Cardiac septum (tissue), 1 donor: ENCODE measurements around the gene KRTAP10-6. TPM values are rescaled to one million over a fixed set of nuclear protein-coding genes. Genes with fewer than 3 reads are reported as not detected.
"Not testable (repeated sequence)": the region's sequence is repeated elsewhere in the genome, so short reads cannot be mapped to it uniquely, and the experiment has no call there.

ENCODE experiments used
- DNase-seq: peaks from one replicate; pipeline ENCODE4 v3.0.0-alpha.2; 2020; ENCODE audit warnings: low spot score
- intact Hi-C: fragments of 100-400 bp; cut with DNase I; formaldehyde crosslinking; loops from one replicate; pipeline ENCODE4 v1.14.0; 2022
- long read RNA-seq: library from polyadenylated mRNA; unstranded; transcript quantifications from one replicate; pipeline ENCODE4 v2.0.0, GENCODE V29; 2021
- total RNA-seq: library from RNA; stranded (reverse); fragmentation: NEBNext Ultra II Directional; extraction: Animal tissue kit (Norgen Biotek cat#: 25700); gene quantifications from one replicate; pipeline ENCODE4 v1.2.1, GENCODE V29; 2021
- donor health status: DM: no; HTN: no; CAD: no.

KRTAP10-6 gene
- not detected for total RNA-seq
- long read RNA-seq = 0 reads

GRCh38 chr21:44592446-44593311 is at the start of gene KRTAP10-6:
KRTAP10-6 (minus strand) TSS chr21:44592505; CDS start chr21:44592484, 21 bp downstream.
- intact Hi-C loops = no loop called here
- DNase-seq = no peak

GRCh38 chr21:44640761-44641160 is 48.5 kb upstream of the KRTAP10-6 start:
- DNase-seq = no peak
- intact Hi-C loops = loop anchor here (10.0 kb wide), 1 partner anchor 144 kb away; no protein-coding TSS in a partner anchor

GRCh38 chr21:44639331-44639655 is 47.0 kb upstream of the KRTAP10-6 start:
- DNase-seq = no peak
- intact Hi-C loops = no loop called here

GRCh38 chr21:44638506-44639330 is 46.4 kb upstream of the KRTAP10-6 start:
- intact Hi-C loops = not testable (repeated sequence)

DNA sequence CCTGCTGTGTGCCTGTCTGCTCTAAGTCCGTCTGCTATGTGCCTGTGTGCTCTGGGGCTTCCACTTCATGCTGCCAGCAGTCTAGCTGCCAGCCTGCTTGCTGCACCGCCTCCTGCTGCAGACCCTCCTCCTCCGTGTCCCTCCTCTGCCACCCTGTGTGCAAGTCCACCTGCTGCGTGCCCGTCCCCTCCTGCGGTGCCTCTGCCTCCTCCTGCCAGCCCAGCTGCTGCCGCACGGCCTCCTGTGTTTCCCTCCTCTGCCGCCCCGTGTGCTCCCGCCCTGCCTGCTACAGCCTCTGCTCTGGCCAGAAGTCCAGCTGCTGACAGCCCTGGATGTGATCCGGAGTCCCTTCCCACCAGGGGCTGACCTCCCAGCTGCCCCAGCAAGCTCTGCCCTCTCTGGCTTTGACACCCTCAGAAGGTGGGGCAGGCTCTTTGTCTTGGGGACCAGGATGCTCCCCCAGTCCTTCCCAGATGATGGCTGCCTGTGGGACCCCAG is 45.6 kb upstream of the KRTAP10-6 start:
- intact Hi-C loops, DNase-seq: not testable (repeated sequence)

More at GRCh38 chr21:44638506-44639330, 46.4 kb upstream of the KRTAP10-6 start:
- not testable (repeated sequence) for DNase-seq

- intact Hi-C loops = no loop called here
- DNase-seq = no peak
Observed at GRCh38 chr21:44637018-44637850, 44.9 kb upstream of the KRTAP10-6 start, which contains the start of gene KRTAP10-10. KRTAP10-10 (plus strand) TSS chr21:44637356; CDS start chr21:44637418, 62 bp downstream.

GRCh38 chr21:44636209-44637017 is 44.1 kb upstream of the KRTAP10-6 start:
- intact Hi-C loops = no loop called here
- DNase-seq = no peak

DNA sequence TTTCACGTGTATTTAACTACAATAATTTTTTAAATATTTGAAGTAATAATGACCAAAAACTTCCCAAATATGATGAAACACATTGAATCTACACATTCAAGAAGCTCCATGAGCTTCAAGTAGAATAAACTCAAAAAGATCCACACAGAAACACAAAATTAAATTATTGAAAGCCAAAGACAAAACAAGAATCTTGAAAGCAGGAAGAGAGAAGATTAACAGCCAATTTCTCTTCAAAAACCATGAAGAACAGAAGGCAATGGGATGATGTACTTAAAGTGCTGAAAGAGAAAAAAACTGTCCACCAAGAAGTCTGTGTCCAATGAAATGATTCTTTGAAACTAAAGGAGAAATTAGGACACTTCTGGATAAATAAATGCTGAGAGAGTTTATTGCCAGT is 39.8 kb upstream of the KRTAP10-6 start:
- intact Hi-C loops = no loop called here

DNA sequence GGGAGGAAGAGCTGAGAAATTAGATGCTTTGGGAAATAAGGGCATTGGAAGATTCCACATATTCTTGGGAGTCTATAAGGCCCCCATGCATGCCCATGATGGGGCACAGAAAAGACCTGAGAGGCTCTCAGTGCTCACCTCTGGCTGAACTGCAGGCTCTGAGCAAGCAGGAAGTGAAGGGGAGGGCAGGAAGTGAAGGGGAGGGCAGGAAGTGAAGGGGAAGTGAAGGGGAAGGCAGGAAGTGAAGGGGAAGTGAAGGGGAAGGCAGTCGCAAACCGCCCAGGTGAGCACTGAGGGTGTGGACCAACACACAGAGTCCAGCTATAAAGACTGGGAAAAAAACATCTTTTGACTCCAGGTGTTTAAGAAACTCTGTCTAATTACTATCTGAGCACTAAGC is 38.1 kb upstream of the KRTAP10-6 start:
- DNase-seq = no peak
- intact Hi-C loops = no loop called here

More for the DNA sequence above, 39.8 kb upstream of the KRTAP10-6 start:
- no peak for DNase-seq

DNA sequence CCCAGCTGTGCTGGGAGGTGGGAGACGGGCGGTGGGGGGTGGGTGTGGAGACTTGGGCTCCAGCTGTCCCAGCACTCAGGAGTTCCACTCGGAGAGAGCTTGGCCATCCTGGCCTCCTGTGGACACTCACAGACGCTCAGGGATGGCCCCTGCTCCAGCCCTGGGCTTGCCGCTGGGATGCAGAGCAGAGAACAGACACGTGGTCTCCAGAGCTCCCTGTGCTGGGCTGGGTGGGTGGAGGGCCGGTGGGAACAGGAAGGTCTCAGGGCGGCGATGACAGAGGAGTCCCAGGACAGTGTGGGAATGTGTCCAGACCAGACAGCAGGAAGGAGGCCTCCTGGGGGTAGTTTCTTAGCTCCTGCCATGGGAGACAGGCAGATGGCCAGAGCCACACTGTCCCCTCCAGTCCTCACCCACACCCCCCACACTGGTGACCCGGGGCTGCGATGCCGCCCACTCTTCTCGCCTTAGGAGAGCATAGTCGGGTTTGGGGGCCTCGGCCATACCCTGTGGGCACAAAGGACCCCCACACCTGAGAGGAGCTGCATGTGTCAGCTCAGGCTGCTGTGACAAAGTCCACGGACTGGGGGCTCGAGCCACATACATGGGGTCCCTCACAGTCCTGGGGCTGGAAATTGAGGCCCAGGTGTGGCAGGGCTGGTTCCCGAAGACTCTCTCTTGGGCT is 36.5 kb upstream of the KRTAP10-6 start:
- intact Hi-C loops = no loop called here
- DNase-seq = no peak

GRCh38 chr21:44627831-44628233 is 35.5 kb upstream of the KRTAP10-6 start:
- intact Hi-C loops, DNase-seq: not testable (repeated sequence)

DNA sequence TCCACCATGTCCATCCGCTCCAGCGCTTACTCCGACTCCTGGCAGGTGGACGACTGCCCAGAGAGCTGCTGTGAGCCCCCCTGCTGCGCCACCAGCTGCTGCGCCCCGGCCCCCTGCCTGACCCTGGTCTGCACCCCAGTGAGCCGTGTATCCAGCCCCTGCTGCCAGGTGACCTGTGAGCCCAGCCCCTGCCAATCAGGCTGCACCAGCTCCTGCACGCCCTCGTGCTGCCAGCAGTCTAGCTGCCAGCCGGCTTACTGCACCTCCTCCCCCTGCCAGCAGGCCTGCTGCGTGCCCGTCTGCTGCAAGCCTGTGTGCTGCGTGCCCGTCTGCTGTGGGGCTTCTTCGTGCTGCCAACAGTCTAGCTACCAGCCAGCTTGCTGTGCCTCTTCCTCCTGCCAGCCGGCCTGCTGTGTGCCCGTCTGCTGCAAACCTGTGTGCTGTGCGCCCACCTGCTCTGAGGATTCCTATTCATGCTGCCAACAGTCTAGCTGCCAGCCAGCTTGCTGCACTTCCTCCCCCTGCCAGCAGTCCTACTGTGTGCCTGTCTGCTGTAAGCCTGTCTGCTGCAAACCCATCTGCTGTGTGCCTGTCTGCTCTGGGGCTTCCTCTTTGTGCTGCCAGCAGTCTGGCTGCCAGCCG is 35.0 kb upstream of the KRTAP10-6 start:
- intact Hi-C loops, DNase-seq: not testable (repeated sequence)

DNA sequence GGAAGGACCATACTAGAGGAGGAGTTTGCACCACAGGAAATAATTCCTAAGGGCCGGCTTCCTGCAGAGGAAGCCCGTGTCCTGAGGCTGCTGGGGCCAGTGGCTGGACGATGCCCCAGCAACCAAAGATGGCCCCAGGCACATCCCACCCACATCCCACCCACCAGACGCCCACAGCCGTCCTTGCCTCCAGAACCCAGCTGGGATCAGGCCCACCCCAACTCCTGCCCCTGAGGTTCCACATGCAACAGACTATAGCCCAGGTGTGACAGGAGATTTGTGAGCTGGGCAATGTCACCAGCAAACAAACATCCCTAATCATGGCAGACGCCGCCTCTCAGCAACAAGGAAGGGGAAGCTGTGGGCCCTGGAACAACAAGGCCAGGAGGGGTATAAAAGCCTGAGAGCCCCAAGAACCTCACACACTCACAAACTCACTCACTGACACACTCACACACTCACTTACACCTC is 34.4 kb upstream of the KRTAP10-6 start, which contains the start of gene KRTAP10-9:
Gene KRTAP10-9 (plus strand): TSS at position 421 of the 471 bp plus-strand sequence. CDS start 79 bp downstream, outside the sequence.
- intact Hi-C loops = no loop called here
- DNase-seq = no peak

GRCh38 chr21:44626262-44626661 is 34.0 kb upstream of the KRTAP10-6 start:
- no peak for DNase-seq
- intact Hi-C loops = no loop called here

DNA sequence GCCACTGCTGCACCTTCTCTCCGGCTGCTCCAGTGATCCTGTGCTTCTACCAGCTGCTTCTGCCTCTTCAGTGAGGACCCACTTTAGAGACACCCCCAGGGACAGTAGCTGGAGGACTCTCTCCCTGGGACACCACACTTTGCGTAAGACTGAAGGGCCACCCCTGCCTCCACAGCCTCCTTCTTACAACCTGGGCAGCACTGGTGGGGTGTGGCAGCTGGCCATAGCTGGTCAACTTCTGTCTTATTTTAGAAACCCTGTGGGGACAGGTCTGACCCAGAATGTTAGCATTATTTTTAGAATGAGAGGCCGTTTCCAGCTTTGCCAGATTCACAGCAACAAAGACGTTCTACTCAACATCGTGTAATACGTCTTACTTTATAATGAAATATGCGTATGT is 33.5 kb upstream of the KRTAP10-6 start:
- no peak for DNase-seq
- intact Hi-C loops = no loop called here

GRCh38 chr21:44623575-44623974 is 31.3 kb upstream of the KRTAP10-6 start:
- no peak for DNase-seq
- intact Hi-C loops = no loop called here

- DNase-seq = no peak
- intact Hi-C loops = no loop called here
Observed at GRCh38 chr21:44619886-44620285, 27.6 kb upstream of the KRTAP10-6 start.
